Endometrial microvascular endothelial cells (primary cell): Measurements from ENCODE around the gene F10. TPM values are rescaled to one million over a fixed set of nuclear protein-coding genes. Genes with fewer than 3 reads are reported as not detected.

Source experiments
- in situ Hi-C: cut with HindIII; loops from 2 replicates; pipeline ENCODE4 v1.10.0; 2017; ENCODE audit warnings: low sequenced_read_pairs, low pct_unique_long_range_greater_than_20kb; ENCODE audit errors: inconsistent ontology term
- total RNA-seq: library from RNA; depleted of rRNA; stranded (reverse); fragments of >200 nt; gene quantifications from one replicate; pipeline ENCODE4 v1.2.3, GENCODE V29; 2015; ENCODE audit errors: inconsistent ontology term

F10 gene
- total RNA-seq, 1 donor from 2014 or later: not detected

DNA sequence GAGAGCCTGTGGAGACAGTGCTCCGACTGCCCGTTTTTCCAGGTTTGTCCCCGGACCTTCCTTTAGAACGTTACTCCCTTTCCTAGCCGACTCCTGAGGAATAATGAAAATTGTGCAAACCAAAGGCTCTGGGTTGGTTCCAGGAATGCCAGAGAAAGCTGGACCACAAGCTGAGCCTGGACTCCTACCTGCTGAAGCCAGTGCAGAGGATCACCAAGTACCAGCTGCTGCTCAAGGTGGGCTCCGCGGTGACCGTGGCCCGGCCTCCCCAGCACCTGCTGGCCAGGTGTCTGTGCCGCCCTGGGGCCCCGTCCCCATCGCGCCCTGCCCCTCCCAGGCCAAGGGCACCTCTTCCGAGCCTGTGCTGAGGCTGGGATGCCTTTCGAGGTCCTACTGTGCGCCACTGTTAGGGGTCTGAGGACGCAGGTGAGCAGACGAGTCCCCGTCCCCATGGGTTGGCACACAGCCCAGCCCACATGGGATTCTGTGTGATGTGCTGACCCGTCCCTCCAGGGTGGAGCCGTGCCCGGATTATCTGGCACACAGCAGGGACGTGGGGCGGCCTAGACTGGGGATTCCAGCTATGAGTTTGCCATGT is 37.6 kb upstream of the F10 start:
- in situ Hi-C loops: no loop called here

DNA sequence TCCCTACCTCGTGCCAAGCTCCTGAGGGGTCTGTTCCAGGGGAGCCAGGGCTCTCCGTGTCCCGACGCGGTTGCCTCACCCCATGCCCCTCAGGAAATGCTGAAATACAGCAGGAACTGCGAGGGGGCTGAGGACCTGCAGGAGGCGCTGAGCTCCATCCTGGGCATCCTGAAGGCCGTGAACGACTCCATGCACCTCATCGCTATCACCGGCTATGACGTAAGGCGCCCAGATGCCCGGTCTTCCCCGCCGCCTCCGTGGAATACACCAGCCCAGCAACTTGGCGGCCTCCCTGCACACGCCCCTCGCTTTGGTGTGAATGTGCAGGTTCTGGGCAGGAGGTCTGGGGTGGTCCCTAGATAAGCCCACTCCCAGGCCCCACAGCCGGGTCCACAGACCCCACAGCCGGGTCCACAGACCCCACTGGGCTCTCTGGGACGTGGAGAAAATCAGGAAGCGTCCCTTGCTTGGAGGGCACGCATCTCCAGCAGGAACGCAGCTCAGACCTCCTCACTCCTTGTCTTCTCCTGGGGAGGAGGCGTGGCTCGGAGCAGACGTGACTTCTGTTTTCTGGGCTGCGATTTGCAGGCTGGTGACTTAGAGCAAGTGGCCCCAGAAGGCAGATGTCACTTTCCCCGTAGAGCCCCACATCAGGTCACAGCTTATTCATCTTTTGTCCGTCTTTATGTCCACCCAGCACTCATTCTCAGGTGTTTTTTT is 36.4 kb upstream of the F10 start:
- in situ Hi-C loops: no loop called here

DNA sequence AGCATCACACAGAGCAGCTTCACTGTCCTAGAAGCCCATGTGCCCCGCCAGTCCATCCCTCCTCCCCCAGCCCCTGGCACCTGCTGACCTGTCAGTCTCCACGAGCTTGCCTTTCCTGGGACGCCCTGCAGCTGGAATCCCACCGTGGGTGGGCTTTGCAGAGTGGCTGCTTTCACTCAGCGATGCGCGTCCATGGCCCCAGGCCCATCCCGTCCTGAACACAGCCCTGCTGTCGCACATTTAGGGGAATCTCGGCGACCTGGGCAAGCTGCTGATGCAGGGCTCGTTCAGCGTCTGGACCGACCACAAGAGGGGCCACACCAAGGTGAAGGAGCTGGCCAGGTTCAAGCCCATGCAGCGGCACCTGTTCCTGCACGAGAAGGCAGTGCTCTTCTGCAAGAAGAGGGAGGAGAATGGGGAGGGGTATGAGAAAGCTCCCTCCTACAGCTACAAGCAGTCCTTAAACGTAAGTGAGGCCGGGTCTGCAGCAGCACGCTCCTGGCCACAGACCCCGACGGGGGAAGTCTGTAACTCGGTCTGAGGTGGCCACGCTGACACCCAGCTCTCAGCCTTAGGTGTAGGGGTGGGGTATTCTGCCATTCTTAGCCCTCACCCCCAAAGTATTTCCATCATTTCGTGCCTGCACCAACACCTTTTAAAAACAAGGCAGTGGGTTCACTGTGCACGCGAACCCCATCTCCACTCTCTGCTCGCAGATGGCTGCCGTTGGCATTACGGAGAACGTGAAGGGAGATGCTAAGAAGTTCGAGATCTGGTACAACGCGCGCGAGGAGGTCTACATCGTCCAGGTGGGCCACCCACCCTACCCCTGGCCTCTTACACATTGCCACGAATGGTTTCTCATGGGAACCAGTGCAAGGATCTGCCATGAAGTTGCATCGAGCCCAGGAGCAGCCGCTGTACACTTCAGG is 35.3 kb upstream of the F10 start:
- in situ Hi-C loops: no loop called here

DNA sequence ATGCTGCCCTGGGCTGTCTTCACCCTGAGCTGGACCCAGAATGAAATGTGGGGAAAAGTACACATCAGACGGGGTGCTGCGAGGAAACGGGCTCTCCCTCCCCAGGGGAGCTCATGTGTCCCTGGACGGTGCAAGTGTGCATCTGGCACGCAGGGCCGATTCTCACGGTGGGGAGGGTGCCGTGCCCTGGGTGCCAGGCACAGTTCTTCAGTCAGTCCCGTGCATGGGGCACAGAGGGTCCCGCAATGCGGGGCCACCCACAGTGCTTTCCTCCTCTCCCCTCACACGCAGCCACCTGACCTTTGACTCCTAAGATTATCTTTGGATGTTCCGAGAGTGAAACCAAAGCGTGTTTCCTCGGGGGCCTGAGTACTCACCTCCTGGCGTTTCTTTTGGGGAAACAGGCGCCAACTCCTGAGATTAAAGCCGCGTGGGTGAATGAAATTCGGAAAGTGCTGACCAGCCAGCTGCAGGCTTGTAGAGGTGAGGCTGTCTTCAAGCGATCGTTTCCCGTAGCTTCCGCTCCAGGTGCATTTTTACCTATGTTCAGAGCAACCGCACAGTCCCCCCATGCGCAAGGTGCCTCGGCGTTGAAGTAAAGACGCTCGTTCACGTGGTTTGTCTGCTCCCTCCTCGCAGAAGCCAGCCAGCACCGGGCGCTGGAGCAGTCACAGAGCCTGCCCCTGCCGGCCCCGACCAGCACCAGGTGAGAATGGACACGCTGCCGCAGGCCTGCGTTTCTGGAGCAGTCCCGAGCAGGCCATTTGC is 34.5 kb upstream of the F10 start:
- in situ Hi-C loops: no loop called here

DNA sequence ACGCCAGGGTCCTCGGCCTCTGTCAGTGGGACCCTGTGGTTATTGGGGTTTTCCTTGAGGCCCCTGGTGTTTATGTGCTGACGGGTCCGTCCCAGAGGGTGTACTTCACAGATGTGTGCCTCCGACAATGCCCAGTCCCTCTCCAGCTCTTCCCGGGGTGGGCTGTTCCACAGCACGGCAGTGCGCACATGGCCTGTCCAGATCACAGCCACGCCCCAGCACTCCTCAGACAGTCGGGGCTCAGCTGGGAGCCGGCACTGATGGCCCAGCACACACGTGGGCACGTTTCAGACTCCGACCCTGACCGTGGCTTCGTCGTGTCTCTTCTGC is 33.9 kb upstream of the F10 start:
- in situ Hi-C loops: no loop called here

DNA sequence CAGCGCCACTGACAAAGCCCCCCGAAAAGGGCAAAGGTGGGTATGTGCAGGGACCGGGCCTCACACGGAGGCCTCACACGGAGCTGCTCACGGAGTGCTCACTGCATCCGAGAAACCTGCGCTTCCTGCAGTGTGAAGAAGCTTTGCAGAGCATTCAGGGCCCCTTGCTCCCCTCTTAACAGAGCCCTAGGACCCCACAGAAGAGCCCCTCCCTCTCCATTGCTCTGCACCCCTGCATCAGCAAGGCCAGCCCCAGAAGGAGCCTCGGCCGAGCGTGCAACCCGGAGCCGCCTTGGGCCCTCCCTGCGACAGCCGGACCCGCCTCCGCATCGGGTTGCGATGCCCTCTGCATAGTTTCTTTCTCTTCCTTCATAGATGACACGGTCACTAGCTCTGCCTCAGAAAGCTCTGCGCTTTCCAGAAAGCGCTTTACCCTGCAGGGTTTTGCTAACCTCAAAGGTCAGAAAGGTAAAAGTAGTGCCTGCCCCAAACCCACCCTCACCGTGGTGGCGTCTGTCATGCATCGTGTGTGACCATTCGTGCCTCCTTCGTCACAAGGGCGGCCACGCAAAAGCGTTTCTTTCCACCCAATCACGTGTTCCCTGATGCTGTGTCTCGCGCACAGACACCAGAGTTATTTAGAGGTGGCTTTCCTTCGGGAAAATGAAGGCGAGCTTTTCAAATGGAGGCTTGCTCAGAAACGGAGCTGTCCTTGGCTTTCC is 32.7 kb upstream of the F10 start:
- in situ Hi-C loops: no loop called here

DNA sequence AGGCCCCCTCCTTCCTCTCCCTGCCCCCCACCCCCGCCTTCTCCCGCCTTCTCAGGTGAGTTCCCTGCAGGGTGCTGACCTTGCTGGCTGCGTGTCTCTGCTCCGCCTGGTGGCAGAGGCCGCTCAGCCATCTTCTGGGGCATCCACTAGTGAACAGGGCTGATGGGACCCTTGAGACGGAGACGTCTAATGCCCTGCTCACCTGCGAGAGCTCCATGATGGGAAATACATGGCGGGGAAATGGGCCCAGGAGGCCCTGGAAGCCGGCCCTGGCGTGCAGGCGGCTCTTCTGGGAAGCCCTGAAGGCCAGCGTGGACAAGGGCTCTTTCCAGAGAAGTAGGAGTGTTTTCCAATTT is 32.2 kb upstream of the F10 start:
- in situ Hi-C loops: no loop called here

DNA sequence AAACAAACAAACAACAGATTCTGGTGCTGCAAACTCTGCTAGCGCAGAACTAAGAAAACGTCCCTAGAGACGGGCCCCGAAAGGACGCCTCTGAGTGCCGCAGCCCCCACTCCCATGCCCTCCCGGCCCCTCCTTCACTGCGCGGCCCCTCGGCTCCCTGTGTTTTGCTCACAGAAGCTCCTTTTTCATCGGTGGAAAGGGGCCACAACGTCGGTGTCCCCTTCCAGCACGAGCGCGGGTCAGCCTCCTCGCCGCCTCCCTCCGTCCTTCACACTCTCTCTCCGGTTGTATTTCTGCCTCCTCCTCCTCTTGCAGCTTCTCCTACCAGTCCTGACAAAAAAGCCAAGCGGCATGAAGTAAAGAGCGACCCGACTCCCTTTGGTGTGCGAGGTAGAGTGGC is 31.8 kb upstream of the F10 start:
- in situ Hi-C loops: no loop called here

DNA sequence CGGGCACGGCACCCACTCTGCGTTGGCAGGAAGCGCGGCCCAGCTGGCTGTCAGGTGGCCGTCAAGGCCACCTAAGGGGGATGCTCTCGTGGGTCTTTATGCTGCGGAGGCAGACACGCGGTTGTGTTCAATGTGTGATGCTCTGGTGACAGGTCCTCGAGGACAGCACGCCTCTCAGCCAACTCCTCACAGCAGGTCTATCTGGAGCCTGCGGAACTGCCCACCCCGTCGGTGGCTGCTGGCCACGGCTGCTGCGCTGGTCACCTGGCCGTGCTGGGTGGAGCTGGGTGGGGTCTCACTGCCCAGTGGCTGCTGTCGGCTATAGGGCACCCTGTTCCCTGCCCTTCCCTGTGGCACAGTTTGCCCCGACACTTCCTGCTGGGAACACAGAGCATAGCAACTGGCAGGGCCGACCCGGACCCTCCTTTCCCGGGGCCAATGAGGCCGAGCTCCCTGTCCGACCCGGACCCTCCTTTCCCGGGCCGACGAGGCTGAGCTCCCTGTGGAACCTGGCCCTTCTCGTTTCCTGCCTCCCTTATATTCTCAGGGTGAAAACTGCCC is 31.3 kb upstream of the F10 start:
- in situ Hi-C loops: no loop called here

DNA sequence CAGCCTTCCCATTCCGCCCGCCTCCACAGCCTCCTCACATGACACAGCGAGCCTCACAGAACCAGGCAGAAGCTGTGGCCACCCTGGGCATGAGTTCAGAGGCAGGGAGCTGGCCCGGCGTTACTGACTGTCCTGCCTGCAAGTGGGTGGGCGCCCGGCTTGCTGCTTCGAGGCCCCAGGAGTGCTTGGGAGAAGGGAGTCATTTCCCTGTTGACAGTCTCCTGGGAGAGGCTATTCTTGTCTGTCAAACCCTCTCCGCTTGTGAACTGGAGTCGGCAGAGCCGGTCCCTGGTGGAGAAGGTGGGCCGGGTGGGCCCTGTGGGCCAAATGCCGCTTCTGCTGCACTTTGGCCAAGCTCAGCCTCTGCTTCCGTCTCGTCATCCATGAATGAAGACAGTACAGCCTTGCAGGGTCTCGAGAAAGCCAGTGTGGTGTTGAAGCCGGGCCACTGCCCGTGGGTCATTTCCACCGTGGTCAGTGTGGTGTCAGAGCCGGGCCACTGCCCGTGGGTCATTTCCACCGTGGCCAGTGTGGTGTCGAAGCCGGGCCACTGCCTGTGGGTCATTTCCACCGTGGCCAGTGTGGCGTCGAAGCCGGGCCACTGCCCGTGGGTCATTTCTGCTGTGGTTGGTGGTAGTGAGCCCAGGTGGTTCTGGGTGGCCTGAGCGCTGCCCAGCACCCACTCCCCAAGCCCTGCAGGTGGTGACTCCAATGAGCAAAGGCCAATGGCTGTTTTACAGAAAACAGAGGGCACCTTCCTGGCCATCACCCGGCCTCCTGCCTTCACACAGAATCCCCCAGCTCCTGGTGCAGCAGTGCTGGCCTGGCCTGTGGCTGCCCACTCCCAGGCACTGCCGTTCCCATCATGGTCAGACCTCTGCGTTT is 30.5 kb upstream of the F10 start:
- in situ Hi-C loops: no loop called here

DNA sequence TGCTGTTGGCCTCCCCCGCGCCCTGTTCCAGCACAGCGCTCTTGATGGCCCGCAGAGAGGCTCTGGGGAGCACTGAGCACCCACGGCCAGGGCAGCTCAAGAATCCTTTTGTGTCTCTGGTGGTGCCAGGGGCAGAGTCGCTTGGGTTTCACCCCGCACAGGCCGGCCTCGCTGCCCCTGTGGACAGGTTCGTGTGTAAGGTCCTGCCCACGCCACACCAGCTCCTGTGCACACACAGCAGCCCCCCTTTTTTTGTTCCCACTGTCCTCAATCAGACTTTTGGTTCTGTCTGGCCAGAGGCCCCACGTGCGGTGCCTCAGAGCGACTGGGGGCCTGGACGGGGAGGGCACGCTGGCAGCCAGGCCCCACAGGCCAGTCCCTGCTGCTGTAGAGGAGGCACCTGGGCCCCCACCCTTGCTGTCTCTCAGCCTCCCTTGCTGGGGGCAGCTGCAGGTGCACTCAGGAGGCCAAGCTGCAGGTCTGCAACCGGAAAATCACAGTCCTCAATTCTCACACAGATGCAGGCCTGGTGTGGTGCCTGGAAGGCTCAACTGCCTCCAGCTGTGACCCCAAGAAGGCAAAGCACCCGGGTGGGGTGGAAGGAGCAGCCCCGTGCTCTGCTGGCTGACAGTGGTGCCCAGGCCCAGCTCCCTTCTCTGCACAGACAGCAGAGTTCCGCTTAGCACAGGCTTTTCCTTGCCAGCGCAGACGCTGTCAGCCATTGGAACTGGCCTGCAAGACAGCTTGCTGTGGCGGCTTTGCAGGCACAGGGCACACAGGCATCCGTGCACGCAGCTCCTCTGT is 29.6 kb upstream of the F10 start:
- in situ Hi-C loops: no loop called here

DNA sequence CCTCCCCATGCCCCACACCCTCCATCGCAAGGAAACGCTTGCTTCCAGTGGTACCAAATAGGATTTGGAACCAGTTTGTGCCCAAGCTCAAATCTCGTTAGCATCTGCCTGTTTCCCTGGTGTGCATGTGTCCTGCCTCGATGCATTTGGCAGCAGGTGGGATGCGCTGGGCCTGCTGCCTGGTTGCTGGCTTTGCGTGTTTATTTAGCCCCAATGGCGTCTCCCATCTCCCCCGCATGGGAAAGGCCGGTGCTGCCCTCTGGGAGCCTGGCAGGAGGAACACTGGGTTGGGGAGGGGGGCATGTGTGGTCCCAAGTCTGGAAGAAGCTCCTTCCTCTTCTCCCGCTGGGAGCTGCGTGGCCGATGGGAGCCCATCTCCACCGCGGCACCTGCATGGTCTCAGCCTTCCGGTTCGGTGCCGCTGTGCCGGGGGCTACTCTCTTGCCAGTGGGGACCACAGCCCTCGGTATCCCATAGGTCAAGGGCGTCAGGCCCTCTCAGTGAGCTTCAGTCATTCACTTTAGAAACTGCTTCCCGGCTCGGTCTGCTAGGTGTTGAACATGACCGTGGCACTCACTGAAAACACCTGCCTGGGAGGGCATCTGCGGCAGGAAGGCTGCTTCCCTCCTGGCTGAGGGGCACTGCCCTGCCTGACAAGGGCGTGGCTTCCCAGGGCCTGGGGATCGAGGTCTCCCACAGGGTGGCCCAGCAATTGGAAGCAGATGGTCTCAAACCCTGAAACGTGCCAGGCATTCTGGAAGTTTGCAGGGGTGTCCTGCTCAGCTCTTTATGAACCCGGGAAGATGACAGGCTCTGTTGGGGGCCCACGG is 28.8 kb upstream of the F10 start:
- in situ Hi-C loops: no loop called here

DNA sequence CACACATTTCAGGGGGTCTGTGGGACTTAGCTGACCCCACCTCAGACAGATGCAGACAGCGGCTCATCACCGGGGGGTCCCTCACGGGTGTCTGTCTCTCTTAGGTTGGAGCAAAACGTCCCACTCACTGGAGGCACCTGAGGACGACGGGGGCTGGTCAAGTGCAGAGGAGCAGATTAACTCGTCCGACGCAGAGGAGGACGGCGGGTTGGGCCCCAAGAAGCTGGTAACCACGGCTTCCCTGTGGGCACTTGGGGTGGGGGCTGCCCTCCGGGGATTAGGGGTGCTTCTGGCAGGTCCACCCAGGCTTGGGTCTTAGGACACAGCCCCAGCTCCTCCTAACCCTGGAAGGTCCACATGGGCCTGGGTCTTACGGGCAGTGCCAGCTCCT is 28.2 kb upstream of the F10 start:
- in situ Hi-C loops: no loop called here

DNA sequence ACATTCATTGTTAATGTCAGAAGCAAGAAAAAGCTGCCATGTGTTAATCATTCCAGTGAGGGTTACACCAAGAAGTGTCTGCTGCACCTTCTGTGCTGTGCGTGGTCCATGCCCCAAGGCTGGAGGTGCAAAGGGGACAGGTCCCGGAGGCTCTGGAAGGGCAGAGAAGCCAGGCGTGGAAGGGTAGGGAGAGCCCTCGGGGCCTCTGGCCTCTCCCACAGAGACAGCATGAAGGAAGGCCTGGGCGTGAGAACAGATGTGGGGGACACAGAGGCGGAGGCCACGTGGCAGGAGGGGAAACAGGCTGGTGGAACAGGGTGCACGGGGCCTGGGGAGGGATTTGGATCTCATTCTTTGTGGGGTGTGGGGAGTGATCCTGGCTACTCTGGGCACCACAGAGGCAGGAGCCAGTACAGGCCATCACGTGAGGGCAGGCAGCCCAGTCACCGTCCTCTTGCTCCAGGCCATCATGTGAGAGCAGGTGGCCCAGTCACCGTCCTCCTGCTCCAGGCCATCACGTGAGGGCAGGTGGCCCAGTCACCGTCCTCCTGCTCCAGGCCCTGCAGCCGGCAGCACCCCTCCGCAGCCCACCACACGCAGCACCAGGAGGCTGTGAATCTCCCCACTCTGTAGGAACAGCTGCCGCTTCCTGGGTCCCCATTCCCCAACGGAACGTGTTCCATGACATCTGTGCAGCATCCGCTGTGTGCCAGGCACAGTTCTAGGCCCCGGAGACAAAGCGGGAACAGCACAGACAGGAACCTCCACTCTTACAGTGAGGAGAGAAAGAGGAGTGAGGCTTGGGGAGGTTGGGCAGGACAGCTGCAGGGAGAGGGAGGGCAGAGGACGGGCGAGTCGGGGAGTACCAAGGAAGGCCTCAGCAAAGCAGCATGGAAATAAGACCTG is 27.2 kb upstream of the F10 start:
- in situ Hi-C loops: no loop called here

DNA sequence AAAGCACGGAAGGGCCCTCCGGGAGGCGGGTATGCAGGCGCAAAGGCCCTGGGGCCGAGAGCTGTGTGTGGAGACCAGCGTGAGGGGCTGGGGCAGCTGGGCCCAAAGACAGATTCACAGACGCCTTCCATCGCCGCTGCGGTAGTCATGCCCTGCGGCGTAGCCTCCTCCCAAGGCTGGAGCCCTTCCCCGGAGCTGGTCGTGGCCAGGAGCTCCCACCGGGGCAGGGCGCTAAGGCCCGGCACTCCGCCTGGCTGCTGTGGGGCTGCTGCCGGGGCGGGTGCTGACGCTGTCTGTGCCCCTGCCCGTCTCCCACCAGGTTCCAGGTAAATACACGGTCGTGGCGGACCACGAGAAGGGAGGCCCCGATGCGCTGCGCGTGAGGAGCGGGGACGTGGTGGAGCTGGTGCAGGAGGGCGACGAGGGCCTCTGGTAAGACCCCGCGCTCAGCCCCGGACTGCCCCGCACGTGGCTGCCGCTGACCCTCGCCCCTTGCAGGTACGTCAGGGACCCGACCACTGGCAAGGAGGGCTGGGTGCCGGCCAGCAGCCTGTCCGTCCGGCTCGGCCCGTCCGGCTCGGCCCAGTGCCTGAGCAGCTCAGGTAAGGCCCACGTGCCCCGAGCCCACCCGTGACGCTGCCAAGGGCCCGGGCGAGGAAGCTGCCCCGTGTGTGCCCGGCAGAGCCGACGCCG is 26.4 kb upstream of the F10 start:
- in situ Hi-C loops: no loop called here
